Lung (tissue), 12 donors: Measurements from ENCODE around the gene MAPK12. TPM values are rescaled to one million over a fixed set of nuclear protein-coding genes. Genes with fewer than 3 reads are reported as not detected.

Experiments
- ATAC-seq: fragments of 200-7000 bp; cut with Tn5 transposase; one replicate; pipeline ENCODE4 v1.9.1; 2020; ENCODE audit warnings: moderate number of reproducible peaks; ENCODE audit not compliant: insufficient read depth, low FRiP score
- DNase-seq, 3 donors: peaks; one replicate each; pipeline ENCODE4 v3.0.0-alpha.2; 2013 to 2017
- H3K27ac ChIP-seq, 2 donors: one replicate each; pipeline ENCODE4 v1.5.1; 2013; ENCODE audit warnings: mild to moderate bottlenecking in 2 of 2, moderate library complexity in 2 of 2, control low read depth in 1 of 2, inconsistent platforms in 1 of 2, low read depth in 1 of 2, low read length in 1 of 2
- H3K27me3 ChIP-seq, 3 donors: one replicate each; pipeline ENCODE4 v1.5.1; 2013; ENCODE audit warnings: low read length in 2 of 3; ENCODE audit not compliant: control insufficient read depth in 3 of 3, insufficient read depth in 3 of 3
- H3K36me3 ChIP-seq, 4 donors: one replicate each; pipeline ENCODE4 v1.5.1; 2013; ENCODE audit warnings: low read length in 4 of 4, mild to moderate bottlenecking in 1 of 4, moderate library complexity in 1 of 4; ENCODE audit not compliant: control insufficient read depth in 4 of 4, insufficient read depth in 4 of 4
- H3K4me1 ChIP-seq, 5 donors: one replicate each; pipeline ENCODE4 v1.5.1; 2013; ENCODE audit warnings: low read length in 5 of 5, mild to moderate bottlenecking in 2 of 5, moderate library complexity in 1 of 5; ENCODE audit not compliant: control insufficient read depth in 5 of 5, insufficient read depth in 5 of 5
- H3K4me3 ChIP-seq: one replicate; pipeline ENCODE4 v1.5.1; 2013; ENCODE audit warnings: mild to moderate bottlenecking, control low read depth, moderate library complexity
- H3K9ac ChIP-seq, 2 donors: one replicate each; pipeline ENCODE4 v1.5.1; 2013; ENCODE audit warnings: low read length in 2 of 2, control low read depth in 1 of 2; ENCODE audit not compliant: insufficient read depth in 1 of 2
- H3K9me3 ChIP-seq, 4 donors: one replicate each; pipeline ENCODE4 v1.5.1; 2013; ENCODE audit warnings: low read length in 3 of 4, mild to moderate bottlenecking in 1 of 4, moderate library complexity in 1 of 4; ENCODE audit not compliant: control insufficient read depth in 4 of 4, insufficient read depth in 3 of 4
- CTCF ChIP-seq: IDR thresholded peaks from 2 replicates; pipeline ENCODE4 v1.5.1; 2012; ENCODE audit warnings: mild to moderate bottlenecking; ENCODE audit errors: control extremely low read depth, extremely low read depth
- WGBS, 2 donors: extraction: QIAGEN DNeasy Blood & Tissue Kit; methylation state at CpG; one replicate each; pipeline ENCODE4 v1.1.7; 2013; 5-methylcytosine and 5-hydroxymethylcytosine counted together
- polyA plus RNA-seq, 2 donors: library from polyadenylated mRNA; stranded (reverse); fragments of 200-250 nt; gene quantifications; one replicate each; pipeline ENCODE4 v1.2.1, GENCODE V29; 2013
- total RNA-seq, 2 donors: library from RNA; depleted of rRNA in 1 of 2; stranded (reverse); fragments of >200 nt in 1 of 2; gene quantifications; one replicate each; pipeline ENCODE4 v1.2.1, GENCODE V29; 2014 to 2021
- donor health status: control.
- donor health status: control.
- donor health status: Bipolar disorder and iron deficiency.
- donor health status: healthy.
- donor health status: DM: yes; HTN: yes; CAD: no.

The MAPK12 gene
- total and polyA plus RNA-seq, 4 donors: 10.4 to 13.1 (median 11.9) TPM

GRCh38 chr22:50253046-50253915 is 8.2 kb downstream of the MAPK12 start:
- TF ChIP-seq CTCF: no peak
- Histone ChIP-seq H3K9me3 (no peaks in the 10 kb centered on the region), H3K4me1 (peaks cover 3 to 13% (median 8%) of the 10 kb centered on the region in 5 donors), H3K9ac (no peak overlapping the region), H3K4me3 (no peak overlapping the region), H3K27ac (no peak overlapping the region), H3K27me3 (no peaks in the 10 kb centered on the region), H3K36me3 (peaks cover 0 to 10% (median 4%) of the 10 kb centered on the region in 4 donors)
- DNase-seq: no peak
- no peak for ATAC-seq
- WGBS, 2 donors: 87 to 91% methylated on average over 22 of the region's 22 CpGs

- TF ChIP-seq CTCF: peak; percentile 66
- no peak overlapping the region for H3K4me3 ChIP-seq
- H3K27ac ChIP-seq: peak overlapping the region in 1 of 2 donors; percentile 5
- no peaks in the 10 kb centered on the region for H3K9me3 ChIP-seq
- no peak overlapping the region for H3K9ac ChIP-seq
- peak; percentile 43 for ATAC-seq
- peaks cover 0 to 13% (median 8%) of the 10 kb centered on the region in 4 donors for H3K36me3 ChIP-seq
- DNase-seq: peak; percentile 61 to 68 (median 68)
- no peaks in the 10 kb centered on the region for H3K27me3 ChIP-seq
- WGBS, 2 donors: 47 to 48% methylated on average over 25 of the region's 25 CpGs
- H3K4me1 ChIP-seq: peaks cover 3 to 13% (median 8%) of the 10 kb centered on the region in 5 donors
These were observed 9.1 kb downstream of the MAPK12 start for GRCh38 chr22:50252082-50253045.

- DNase-seq: no peak
- no peak overlapping the region for H3K4me3 ChIP-seq
- H3K27me3 ChIP-seq: no peaks in the 10 kb centered on the region
- no peak for TF ChIP-seq CTCF
- no peak overlapping the region for H3K9ac ChIP-seq
- no peak for ATAC-seq
- WGBS, 2 donors: 8 to 9% methylated on average over 36 of the region's 36 CpGs
- H3K36me3 ChIP-seq: peaks cover 0 to 13% (median 10%) of the 10 kb centered on the region in 4 donors
- peaks cover 3 to 13% (median 8%) of the 10 kb centered on the region in 5 donors for H3K4me1 ChIP-seq
- peak overlapping the region in 1 of 2 donors; percentile 5 for H3K27ac ChIP-seq
- no peaks in the 10 kb centered on the region for H3K9me3 ChIP-seq
These were observed 9.9 kb downstream of the MAPK12 start for GRCh38 chr22:50251477-50252081.
